ENCODE results near the gene HRK.

DNA sequence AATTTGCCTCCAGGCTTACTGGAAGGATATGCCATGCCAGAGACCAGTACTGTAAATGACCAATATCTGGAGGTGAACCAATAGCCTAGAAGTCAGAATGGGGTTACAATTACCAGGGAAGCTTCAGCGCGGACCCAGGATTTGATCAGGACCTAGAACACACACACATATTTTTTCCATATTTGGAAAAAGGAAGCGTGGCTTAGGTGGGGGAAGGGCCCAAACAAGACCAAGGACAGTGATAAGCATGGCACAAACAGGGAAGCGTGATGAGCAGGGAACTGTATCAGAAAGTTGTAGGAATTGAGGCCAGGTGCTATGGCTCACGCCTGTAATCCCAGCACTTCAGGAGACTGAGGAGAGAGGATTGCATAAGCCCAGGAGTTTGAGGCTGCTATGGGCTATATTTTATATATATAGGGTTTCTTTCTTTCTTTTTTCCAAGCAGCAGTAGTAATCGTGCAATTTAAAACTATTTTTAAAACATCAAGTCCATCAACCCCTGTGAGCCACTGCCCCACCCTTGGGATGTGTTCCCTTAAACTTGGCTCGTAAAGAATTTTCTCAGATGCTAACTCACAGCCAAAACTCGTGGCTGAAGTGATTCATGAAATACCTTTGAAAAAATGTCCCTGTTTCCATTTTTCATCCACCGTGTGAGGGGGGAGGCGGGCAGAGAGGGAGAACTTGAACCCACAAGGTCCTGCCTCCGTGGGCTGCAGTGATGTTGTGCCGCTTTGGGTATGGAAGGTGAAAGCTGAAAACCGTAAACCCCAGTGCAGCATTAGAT, 16.7 kb downstream of the HRK start:
- TF ChIP-seq, protein P1, sequence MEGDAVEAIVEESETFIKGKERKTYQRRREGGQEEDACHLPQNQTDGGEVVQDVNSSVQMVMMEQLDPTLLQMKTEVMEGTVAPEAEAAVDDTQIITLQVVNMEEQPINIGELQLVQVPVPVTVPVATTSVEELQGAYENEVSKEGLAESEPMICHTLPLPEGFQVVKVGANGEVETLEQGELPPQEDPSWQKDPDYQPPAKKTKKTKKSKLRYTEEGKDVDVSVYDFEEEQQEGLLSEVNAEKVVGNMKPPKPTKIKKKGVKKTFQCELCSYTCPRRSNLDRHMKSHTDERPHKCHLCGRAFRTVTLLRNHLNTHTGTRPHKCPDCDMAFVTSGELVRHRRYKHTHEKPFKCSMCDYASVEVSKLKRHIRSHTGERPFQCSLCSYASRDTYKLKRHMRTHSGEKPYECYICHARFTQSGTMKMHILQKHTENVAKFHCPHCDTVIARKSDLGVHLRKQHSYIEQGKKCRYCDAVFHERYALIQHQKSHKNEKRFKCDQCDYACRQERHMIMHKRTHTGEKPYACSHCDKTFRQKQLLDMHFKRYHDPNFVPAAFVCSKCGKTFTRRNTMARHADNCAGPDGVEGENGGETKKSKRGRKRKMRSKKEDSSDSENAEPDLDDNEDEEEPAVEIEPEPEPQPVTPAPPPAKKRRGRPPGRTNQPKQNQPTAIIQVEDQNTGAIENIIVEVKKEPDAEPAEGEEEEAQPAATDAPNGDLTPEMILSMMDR (conservative IDR thresholded peaks at IDR 0.05; ENCODE audit: low read depth, low read length) = no peak
- TF ChIP-seq EZH2 (IDR thresholded peaks at IDR 0.05; ENCODE audit: low read length, unreplicated experiment) (no peak), EZH2phosphoT487 (IDR thresholded peaks at IDR 0.05; ENCODE audit: borderline replicate concordance, low read length) (no peak)

Measured in PC-3 (cell line).